SK-MEL-5 (cell line): Measurements from ENCODE around the gene KCNMB3. TPM values are rescaled to one million over a fixed set of nuclear protein-coding genes. Genes with fewer than 3 reads are reported as not detected.
"Not testable (repeated sequence)": the region's sequence is repeated elsewhere in the genome, so short reads cannot be mapped to it uniquely, and the experiment has no call there.

ENCODE experiments used
- DNase-seq: peaks from one replicate; pipeline ENCODE4 v3.0.0-alpha.2; 2016; ENCODE audit warnings: low read depth, low spot score
- in situ Hi-C: cut with HindIII; loops from 2 replicates; pipeline ENCODE4 v1.10.0; 2016; ENCODE audit warnings: low sequenced_read_pairs, high pct_unique_total_duplicates, low pct_unique_long_range_greater_than_20kb
- total RNA-seq: library from RNA; depleted of rRNA; stranded (reverse); fragments of >200 nt; shearing (Covaris generic); gene quantifications from 2 replicates; pipeline ENCODE4 v1.2.3, GENCODE V29; 2014; rRNA removed

KCNMB3 gene
- total RNA-seq, 1 experiment from 2014 or later, result 0.58 TPM

DNA sequence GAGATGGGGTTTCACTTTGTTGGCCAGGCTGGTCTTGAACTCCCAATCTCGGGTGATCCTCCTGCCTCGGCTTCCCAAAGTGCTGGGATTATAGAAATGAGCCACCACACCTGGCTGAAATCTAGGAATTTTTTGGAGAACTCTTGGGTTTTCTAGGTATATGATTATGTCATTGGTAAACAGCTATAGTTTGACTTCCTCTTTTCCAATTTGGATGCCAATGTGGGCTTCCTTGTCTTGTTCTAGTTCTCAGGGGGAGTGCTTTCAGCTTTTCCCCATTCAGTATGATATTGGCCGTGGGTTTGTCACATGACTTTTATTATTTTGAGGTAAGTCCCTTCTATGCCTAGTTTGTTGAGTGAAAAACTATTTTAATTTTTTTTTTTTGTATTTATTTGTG, 17.9 kb downstream of the KCNMB3 start:
- in situ Hi-C loops, result no loop called here
- DNase-seq, result no peak

DNA sequence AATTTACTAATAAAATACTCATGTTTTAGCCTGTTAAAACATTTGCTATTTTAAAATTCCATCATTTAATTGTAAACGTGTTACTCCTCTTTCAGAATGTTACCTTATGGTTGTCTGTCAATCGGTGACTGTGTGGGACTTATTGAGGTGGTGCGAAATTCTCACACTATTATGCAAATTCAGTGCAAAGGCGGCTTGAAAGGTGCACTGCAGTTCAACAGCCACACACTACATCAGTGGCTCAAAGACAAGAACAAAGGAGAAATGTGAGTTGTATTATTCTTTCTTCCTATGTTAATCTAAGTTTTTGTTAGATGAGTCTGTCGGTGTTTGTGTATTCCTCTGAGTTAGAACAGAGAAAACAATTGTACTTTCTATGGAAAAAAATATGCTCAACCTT, 21.7 kb downstream of the KCNMB3 start:
- DNase-seq, result no peak
- in situ Hi-C loops, result no loop called here

DNA sequence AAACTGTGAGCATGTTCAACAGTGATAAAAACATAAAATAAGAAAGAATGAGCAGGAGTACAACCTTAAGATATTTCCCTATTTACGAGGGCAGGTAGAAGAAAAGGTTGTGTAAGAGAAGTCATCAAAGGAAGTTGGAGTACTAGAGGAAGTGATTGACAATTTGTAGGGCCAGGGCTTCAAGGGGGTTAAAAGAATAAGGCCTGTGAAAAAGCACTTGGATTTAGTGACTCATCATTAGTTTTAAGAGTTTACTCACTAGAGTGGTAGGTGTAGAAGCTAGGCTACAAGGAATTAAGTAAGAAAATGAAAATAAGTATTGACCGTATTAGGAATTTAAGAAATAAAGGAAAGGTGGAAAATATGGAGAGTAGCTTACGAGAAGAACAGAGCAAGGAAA, 23.6 kb downstream of the KCNMB3 start:
- in situ Hi-C loops, result no loop called here

DNA sequence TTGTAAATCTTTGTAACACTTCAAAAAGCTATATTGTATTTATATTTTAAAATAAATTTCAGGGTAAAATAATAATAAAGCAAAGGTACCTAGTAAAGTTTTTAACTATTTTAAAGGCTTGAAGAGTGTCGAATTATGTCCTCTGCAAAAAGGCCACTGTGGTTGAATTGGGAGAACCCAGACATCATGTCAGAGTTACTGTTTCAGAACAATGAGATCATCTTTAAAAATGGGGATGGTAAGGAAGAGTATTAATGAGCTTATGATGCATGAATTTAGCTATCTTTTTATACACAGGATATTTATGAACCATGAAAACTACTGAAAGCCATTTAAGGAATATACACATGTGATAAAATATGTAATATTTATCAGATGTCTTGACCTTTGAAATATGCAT, 26.3 kb downstream of the KCNMB3 start:
- in situ Hi-C loops, result no loop called here
- no peak for DNase-seq

More for the DNA sequence above, 23.6 kb downstream of the KCNMB3 start:
- DNase-seq, result no peak

DNA sequence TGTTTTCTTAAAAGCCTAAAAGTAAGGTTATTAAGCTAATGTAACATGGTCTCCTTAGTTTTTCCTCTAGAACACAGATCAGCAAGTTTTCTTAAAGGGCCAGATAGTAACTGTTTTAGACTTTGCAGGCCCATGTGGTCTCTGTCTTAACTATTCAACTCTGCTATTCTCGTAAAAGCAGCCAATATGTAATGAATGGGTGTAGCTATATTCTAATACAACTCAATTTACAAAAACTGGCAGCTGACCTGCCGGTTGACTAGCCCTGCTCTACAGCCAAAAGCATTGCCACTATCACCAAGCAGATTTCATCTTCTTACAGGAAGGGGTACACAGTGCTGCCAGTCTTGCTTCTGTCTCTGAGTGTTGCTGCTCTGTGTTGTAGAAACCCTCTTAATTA, 27.4 kb downstream of the KCNMB3 start:
- DNase-seq, result no peak
- in situ Hi-C loops, result no loop called here

DNA sequence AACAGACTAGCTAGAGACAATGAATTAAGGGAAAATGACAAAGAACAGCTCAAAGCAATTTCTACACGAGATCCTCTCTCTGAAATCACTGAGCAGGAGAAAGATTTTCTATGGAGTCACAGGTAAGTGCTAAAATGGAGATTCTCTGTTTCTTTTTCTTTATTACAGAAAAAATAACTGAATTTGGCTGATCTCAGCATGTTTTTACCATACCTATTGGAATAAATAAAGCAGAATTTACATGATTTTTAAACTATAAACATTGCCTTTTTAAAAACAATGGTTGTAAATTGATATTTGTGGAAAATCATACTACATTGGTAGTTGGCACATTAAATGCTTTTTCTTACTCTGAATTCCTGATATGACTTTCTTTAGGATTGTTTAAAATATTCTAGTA, 32.7 kb downstream of the KCNMB3 start:
- DNase-seq, in situ Hi-C loops: not testable (repeated sequence)

DNA sequence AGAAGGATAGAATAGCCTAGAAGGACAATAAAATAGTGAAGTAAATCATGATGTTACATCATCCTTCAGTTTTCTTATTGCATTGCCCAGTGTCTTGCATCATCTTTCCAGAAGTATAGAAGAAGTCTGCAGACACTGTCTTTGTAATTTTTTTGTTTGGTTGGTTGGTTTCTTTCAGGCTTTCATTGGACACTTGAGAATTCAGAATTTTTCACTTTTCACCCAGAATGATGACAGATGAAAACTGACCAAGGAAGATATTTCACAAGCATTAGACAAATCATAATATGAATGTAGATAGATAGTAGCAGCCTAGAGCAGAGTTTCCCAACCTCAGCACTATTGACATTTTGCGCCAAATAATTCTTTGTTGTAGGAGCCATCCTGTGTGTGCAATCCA, 35.4 kb downstream of the KCNMB3 start:
- DNase-seq, in situ Hi-C loops: not testable (repeated sequence)

DNA sequence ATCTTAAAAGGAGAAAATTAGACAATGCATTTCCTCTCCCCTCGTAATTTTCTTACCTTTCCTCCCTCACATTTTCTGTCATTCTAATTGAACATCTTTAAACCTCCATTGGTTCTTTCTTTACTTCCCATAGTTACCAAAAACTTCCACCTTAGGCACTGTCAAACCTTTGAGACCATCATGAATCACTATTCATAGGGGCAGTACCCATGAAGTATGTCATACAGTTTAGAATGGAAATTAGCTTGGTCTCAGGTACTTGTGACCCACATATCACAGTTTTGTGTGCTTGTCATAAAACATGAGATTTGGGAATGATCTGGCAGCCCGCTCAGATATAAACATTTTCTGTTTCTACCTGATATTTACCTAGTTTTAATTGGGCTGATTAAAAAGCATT, 50.1 kb downstream of the KCNMB3 start:
- in situ Hi-C loops, result no loop called here
- no peak for DNase-seq

DNA sequence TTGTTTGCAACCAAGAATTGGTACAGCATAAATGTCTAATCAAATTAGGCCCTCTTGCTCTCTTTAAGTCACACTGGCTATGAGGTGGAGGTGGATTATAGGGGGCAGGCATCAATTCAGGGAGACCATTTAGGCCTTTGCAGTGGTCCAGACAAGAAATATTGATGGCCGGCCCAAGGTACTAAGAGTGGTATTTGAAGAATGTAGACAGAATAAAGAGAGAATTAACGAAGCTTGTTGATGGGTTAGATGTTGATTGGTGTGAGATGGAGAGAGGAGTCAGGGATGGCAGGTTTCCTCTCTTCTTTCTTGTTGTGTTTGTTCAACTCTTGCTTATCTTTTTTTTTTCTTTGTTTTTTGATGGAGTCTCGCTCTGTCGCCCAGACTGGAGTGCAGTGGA, 54.2 kb downstream of the KCNMB3 start:
- in situ Hi-C loops, result no loop called here
- DNase-seq, result no peak

DNA sequence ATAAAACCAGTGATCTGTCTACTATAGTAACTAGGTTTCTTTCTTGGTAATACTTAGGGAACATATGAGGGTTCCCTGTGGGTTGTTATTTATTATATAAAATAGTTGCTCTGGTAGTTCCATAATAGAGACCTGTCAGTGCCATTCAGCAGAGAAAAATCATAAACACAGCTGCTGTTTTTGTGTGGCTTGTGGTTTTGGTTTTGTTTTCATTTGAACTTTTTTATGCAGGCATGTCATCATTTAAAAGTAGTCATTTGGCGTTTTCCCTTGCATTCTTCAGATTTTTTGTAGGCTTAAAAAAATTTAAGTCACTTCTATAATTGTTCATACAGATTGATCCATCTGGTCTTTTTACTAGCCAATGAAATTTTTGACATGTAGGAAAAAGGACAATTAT, 54.8 kb downstream of the KCNMB3 start:
- DNase-seq, result no peak
- in situ Hi-C loops, result no loop called here

DNA sequence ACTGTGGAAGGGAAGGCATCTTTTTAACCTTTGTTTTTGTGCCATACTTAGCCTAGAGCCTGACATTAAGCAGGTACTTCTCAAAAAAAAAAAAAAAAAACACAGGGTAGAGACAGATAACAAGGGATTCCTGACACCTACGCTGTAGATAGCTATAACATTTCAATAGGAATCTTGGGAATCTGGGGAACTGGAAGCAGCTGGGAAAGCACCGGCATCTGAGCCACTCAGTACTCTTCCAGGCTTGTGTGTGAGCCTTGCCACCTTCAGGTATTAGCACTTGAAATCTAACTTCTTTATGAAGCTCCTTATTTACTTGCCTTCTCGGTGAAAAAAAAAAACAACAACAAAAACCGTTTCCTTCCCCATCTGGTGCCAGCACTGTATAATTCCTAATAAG, 56.0 kb downstream of the KCNMB3 start:
- no peak for DNase-seq
- in situ Hi-C loops, result no loop called here

Other genes starting within 250 kb of the KCNMB3 start
- gene ZMAT3, start 179.3 kb downstream of the KCNMB3 start, total RNA-seq, result 12.2 and 13.2 TPM in 2 replicates
- 12.7 and 13.2 TPM in 2 replicates for gene PIK3CA, start 102.8 kb downstream of the KCNMB3 start, total RNA-seq
- 39.2 and 39.3 TPM in 2 replicates for gene ZNF639, start 71.9 kb upstream of the KCNMB3 start, total RNA-seq
- gene MFN1, start 96.6 kb upstream of the KCNMB3 start, total RNA-seq, result 57.3 and 68.1 TPM in 2 replicates
- 44.3 and 46.7 TPM in 2 replicates for gene GNB4, start 200.4 kb upstream of the KCNMB3 start, total RNA-seq